Activated CD4-positive, alpha-beta T cell treated with anti-CD3 and anti-CD28 coated beads, Interleukin-2, amount 10 ng/mL, durations not matched to agents 24 days and 14 days (primary cell): ENCODE data around the gene ZNF296. TPM values are rescaled to one million over a fixed set of nuclear protein-coding genes. Genes with fewer than 3 reads are reported as not detected.

Experiments used
- DNase-seq: peaks from one replicate; pipeline ENCODE4 v3.0.0; 2022
- H3K27ac Mint-ChIP-seq: one replicate; pipeline ENCODE4 v1.8.0; 2022; ENCODE audit warnings: mild to moderate bottlenecking, mixed read lengths
- H3K27me3 Mint-ChIP-seq: one replicate; pipeline ENCODE4 v1.8.0; 2022; ENCODE audit warnings: mixed read lengths
- H3K36me3 Mint-ChIP-seq: one replicate; pipeline ENCODE4 v1.8.0; 2022; ENCODE audit warnings: low read depth, mild to moderate bottlenecking, mixed read lengths
- H3K4me1 Mint-ChIP-seq: one replicate; pipeline ENCODE4 v1.8.0; 2021; ENCODE audit warnings: mixed read lengths
- H3K4me3 Mint-ChIP-seq: one replicate; pipeline ENCODE4 v1.8.0; 2022; ENCODE audit warnings: mild to moderate bottlenecking, moderate library complexity, mixed read lengths
- H3K9me3 Mint-ChIP-seq: one replicate; pipeline ENCODE4 v1.8.0; 2021; ENCODE audit warnings: mixed read lengths
- intact Hi-C: fragments of 100-400 bp; cut with micrococcal nuclease; formaldehyde crosslinking; loops from one replicate; pipeline ENCODE4 v1.15.1; 2023
- total RNA-seq: library from RNA; stranded (reverse); gene quantifications from 2 replicates; pipeline ENCODE4 v1.2.3, GENCODE V29; 2022

ZNF296 gene
- total RNA-seq, 1 donor from 2014 or later = 4.7 TPM

- Mint-ChIP-seq H3K27ac (peak overlapping the region; percentile 89), H3K9me3 (peaks cover 4% of the 10 kb centered on the region), H3K36me3 (peaks cover 39% of the 10 kb centered on the region), H3K4me3 (peak overlapping the region; percentile 65), H3K27me3 (no peaks in the 10 kb centered on the region), H3K4me1 (peaks cover 25% of the 10 kb centered on the region)
- intact Hi-C loops = no loop called here
- DNase-seq = peak; percentile 87
These were observed 11.3 kb upstream of the ZNF296 start for GRCh38 chr19:45087531-45087930.

GRCh38 chr19:45086480-45086879 lies 10.2 kb upstream of the ZNF296 start:
- DNase-seq = no peak
- peak overlapping the region; percentile 14 for H3K27ac Mint-ChIP-seq
- no peak overlapping the region for H3K4me3 Mint-ChIP-seq
- no peaks in the 10 kb centered on the region for H3K27me3 Mint-ChIP-seq
- peaks cover 27% of the 10 kb centered on the region for H3K4me1 Mint-ChIP-seq
- peaks cover 47% of the 10 kb centered on the region for H3K36me3 Mint-ChIP-seq
- intact Hi-C loops = no loop called here
- peaks cover 3% of the 10 kb centered on the region for H3K9me3 Mint-ChIP-seq

- Mint-ChIP-seq H3K36me3 (peaks cover 30% of the 10 kb centered on the region), H3K27me3 (no peaks in the 10 kb centered on the region), H3K9me3 (no peaks in the 10 kb centered on the region), H3K27ac (no peak overlapping the region), H3K4me3 (peak overlapping the region; percentile 9), H3K4me1 (peaks cover 29% of the 10 kb centered on the region)
- no peak for DNase-seq
- intact Hi-C loops = no loop called here
These were observed 5.9 kb upstream of the ZNF296 start for GRCh38 chr19:45082170-45082569.

DNA sequence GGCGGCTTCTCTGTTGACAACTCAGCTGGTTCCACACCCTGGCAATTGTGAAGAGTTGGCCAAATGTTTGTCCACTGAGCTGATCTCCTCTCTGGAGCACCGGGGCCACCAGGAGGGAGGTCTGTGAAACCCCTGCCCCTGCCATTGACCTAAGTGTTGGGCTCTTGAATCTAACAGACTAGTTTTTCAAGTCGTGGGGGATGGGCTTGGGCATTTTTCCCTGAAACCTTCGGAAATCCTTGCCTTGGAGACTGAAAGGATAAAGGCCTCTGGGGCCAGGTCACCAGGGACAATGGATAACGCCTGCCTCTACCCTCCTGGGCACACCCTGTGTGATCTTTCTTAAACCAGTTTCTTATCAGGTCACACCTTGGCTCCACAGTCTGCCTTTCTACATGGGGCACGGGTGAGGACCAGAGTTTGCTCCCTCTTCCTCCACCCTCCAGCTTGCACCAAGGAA lies 3.7 kb upstream of the ZNF296 start:
- peak; percentile 67 for DNase-seq
- Mint-ChIP-seq H3K9me3 (no peaks in the 10 kb centered on the region), H3K27ac (peak overlapping the region; percentile 94), H3K36me3 (peaks cover 19% of the 10 kb centered on the region), H3K4me3 (peak overlapping the region; percentile 100), H3K4me1 (peaks cover 31% of the 10 kb centered on the region), H3K27me3 (no peaks in the 10 kb centered on the region)
- intact Hi-C loops = loop anchor here (1.0 to 5.0 kb wide), 6 partner anchors 11 to 1313 kb away; partner anchors contain the start of genes BLOC1S3, CLASRP, RELB and TRAPPC6A

- Mint-ChIP-seq H3K4me3 (peak within 1 kb of the TSS; percentile 100), H3K27ac (peak within 1 kb of the TSS; percentile 94), H3K4me1 (peaks cover 31% of the 10 kb centered on the region), H3K36me3 (peaks cover 19% of the 10 kb centered on the region), H3K27me3 (no peaks in the 10 kb centered on the region), H3K9me3 (no peaks in the 10 kb centered on the region)
- intact Hi-C loops = loop anchor here (1.0 to 5.0 kb wide), 6 partner anchors 12 to 1312 kb away; partner anchors contain the start of genes BLOC1S3, CLASRP, RELB and TRAPPC6A
- peak; percentile 95 for DNase-seq
These were observed 3.0 kb upstream of the ZNF296 start, which contains the start of gene GEMIN7 for GRCh38 chr19:45079063-45079910. TSS of gene GEMIN7 (plus strand) at chr19:45079260. CDS start at chr19:45090115, 10,855 bp downstream.

- intact Hi-C loops = loop anchor here (1.0 to 5.0 kb wide), 6 partner anchors 13 to 1311 kb away; partner anchors contain the start of genes BLOC1S3, CLASRP, RELB and TRAPPC6A
- Mint-ChIP-seq H3K27ac (peak overlapping the region; percentile 94), H3K4me3 (peak overlapping the region; percentile 100), H3K36me3 (peaks cover 19% of the 10 kb centered on the region), H3K4me1 (peaks cover 31% of the 10 kb centered on the region), H3K27me3 (no peaks in the 10 kb centered on the region), H3K9me3 (no peaks in the 10 kb centered on the region)
- DNase-seq = no peak
These were observed 2.2 kb upstream of the ZNF296 start for GRCh38 chr19:45078390-45079062.

GRCh38 chr19:45076851-45077730 lies 813 bp upstream of the ZNF296 start:
- no peak for DNase-seq
- no peaks in the 10 kb centered on the region for H3K9me3 Mint-ChIP-seq
- intact Hi-C loops = loop anchor here (5.0 kb wide), 2 partner anchors 75 to 1310 kb away; partner anchors contain the start of gene RELB
- H3K4me1 Mint-ChIP-seq = peaks cover 28% of the 10 kb centered on the region
- peak overlapping the region; percentile 59 for H3K27ac Mint-ChIP-seq
- peak overlapping the region; percentile 86 for H3K4me3 Mint-ChIP-seq
- peaks cover 13% of the 10 kb centered on the region for H3K36me3 Mint-ChIP-seq
- no peaks in the 10 kb centered on the region for H3K27me3 Mint-ChIP-seq

- peaks cover 10% of the 10 kb centered on the region for H3K36me3 Mint-ChIP-seq
- H3K4me3 Mint-ChIP-seq = peak overlapping the region; percentile 86
- H3K9me3 Mint-ChIP-seq = no peaks in the 10 kb centered on the region
- no peaks in the 10 kb centered on the region for H3K27me3 Mint-ChIP-seq
- peaks cover 21% of the 10 kb centered on the region for H3K4me1 Mint-ChIP-seq
- intact Hi-C loops = loop anchor here (5.0 kb wide), 2 partner anchors 73 to 1308 kb away; partner anchors contain the start of gene RELB
- peak overlapping the region; percentile 80 for H3K27ac Mint-ChIP-seq
- peak; percentile 83 for DNase-seq
These were observed 813 bp downstream of the ZNF296 start for GRCh38 chr19:45075301-45076028.

DNA sequence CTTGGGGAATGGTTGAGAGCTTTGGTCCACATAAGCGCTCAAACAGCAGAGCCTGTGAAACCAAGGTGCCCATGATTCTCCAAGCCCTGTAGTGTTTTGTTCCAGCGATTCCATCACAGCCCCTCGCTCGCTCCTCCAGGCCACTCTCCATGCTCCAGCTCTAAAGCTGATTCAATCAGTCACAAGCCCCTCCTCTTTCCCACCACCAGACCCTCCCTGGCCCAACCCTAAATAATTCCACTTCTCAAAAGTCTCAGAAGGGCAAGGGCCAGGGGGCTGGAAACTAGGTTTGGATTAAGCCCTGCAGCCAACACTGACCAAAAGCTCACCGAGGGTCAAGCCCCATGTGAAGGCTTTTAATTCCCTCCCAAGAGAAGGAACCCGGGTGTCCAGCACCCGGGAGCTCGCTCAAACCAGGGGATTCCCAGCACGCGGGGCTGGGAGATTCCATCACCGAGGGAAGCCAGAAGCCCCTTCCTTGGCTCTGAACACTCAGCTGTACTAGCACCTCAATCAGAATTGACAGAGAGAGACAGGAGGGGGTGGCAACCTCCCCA lies 1.5 kb downstream of the ZNF296 start:
- Mint-ChIP-seq H3K27ac (peak overlapping the region; percentile 49), H3K9me3 (no peaks in the 10 kb centered on the region), H3K36me3 (peaks cover 14% of the 10 kb centered on the region), H3K4me3 (peak overlapping the region; percentile 86), H3K27me3 (no peaks in the 10 kb centered on the region), H3K4me1 (peaks cover 16% of the 10 kb centered on the region)
- intact Hi-C loops = loop anchor here (5.0 kb wide), 2 partner anchors 73 to 1308 kb away; partner anchors contain the start of gene RELB
- no peak for DNase-seq

DNA sequence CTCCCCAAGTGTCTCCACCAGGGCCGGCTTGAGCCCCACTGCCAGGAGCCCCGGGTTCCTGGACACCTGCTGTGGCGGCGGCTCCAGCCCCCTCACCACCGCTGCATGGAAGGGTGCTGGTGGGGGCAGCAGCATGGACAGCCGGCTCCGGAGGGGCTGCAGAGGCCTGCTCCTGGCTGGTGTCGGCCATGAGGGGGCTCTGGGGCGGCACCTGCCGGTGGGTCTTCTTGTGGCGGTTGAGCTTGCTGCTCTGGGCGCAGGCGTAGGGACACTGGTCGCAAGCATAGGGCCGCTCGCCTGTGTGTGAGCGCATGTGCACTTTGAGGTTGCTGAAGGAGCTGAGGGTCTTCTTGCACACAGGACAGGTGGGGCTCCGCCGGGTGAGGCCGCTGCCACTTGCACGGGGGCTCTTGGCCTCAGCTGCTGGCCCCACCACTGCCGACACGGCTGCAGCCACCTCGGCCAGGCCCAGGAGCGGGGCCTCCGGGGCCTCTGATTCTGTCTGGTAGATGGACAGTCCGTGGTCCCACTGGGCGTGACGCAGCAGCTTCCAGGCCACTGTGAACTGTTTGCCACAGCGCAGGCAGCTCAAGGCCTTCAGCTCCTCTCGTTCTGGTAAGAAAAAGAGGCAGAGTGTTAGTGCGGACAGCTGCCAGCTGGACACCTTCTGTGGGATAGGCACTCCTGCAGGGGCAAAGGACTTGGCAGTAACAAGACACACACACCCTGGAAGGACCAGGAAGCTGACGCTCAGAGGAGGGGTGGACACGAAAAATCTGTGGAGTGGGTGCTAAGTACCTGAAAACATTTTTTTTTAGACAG lies 4.1 kb downstream of the ZNF296 start:
- DNase-seq = peak; percentile 57
- H3K27me3 Mint-ChIP-seq = no peaks in the 10 kb centered on the region
- no peak overlapping the region for H3K27ac Mint-ChIP-seq
- H3K4me3 Mint-ChIP-seq = no peak overlapping the region
- no peaks in the 10 kb centered on the region for H3K9me3 Mint-ChIP-seq
- H3K36me3 Mint-ChIP-seq = peaks cover 24% of the 10 kb centered on the region
- intact Hi-C loops = no loop called here
- peaks cover 8% of the 10 kb centered on the region for H3K4me1 Mint-ChIP-seq

DNA sequence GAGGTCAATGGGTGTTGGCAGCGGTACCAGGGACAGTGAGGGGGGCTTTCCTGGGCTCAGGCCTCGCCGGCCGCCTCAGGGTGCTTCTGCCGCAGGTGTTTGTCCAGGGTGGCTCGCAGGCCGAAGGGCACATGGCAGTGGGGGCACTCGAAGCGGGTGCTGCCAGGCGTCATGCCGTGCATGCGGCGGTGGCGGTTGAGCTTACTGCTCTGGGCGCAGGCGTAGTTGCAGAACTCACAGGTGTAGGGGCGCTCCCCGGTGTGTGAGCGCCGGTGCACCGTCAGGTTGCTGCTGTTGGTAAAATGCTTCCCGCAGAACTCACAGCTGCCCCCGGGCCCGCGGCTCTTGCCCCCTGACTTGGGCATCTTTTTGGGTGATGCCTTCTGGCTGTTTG lies 4.7 kb downstream of the ZNF296 start:
- Mint-ChIP-seq H3K4me3 (no peak overlapping the region), H3K4me1 (peaks cover 1% of the 10 kb centered on the region), H3K27me3 (no peaks in the 10 kb centered on the region), H3K36me3 (peaks cover 24% of the 10 kb centered on the region), H3K27ac (no peak overlapping the region), H3K9me3 (no peaks in the 10 kb centered on the region)
- DNase-seq = no peak
- intact Hi-C loops = no loop called here
